B cell (primary cell): ENCODE measurements around the gene LAMA4. TPM values are rescaled to one million over a fixed set of nuclear protein-coding genes. Genes with fewer than 3 reads are reported as not detected.

Experiments
- ATAC-seq: fragments of 200-7000 bp; cut with Tn5 transposase; one replicate; pipeline ENCODE4 v1.10.0; 2021; ENCODE audit warnings: low read depth, mild to moderate bottlenecking, moderate number of reproducible peaks, moderate library complexity
- CTCF ChIA-PET: fragments of 350-600 bp; sonication (Branson Sonifier 250); formaldehyde crosslinking; loops from one replicate; lab custom pipeline; 2021; ENCODE audit warnings: antibody characterized with exemption, inconsistent platforms; lab: Charles Lee
- POLR2A ChIA-PET: fragments of 350-600 bp; sonication (Branson Sonifier 250); formaldehyde crosslinking; loops from one replicate; lab custom pipeline; 2021; ENCODE audit warnings: antibody characterized with exemption; lab: Charles Lee
- DNase-seq: peaks from one replicate; pipeline ENCODE4 v3.0.0; 2013
- H2AFZ ChIP-seq: 2 replicates; pipeline ENCODE4 v1.6.1; 2012; ENCODE audit warnings: mild to moderate bottlenecking, low read depth, low read length; ENCODE audit not compliant: insufficient read depth, poor library complexity, severe bottlenecking
- H3K27ac ChIP-seq, 2 donors: 1 replicate in 1 of 2; 2 replicates in 1 of 2; pipeline ENCODE4 v1.5.1; 2012 to 2013; ENCODE audit warnings: low read length in 2 of 2, mild to moderate bottlenecking in 2 of 2, moderate library complexity in 1 of 2
- H3K27me3 ChIP-seq, 4 experiments: fragments of 200-600 bp in 1 of 4; sonication (generic) in 1 of 4; replicated peaks in 1 of 4; 1 replicate in 2 of 4; 2 replicates in 2 of 4; pipeline versions ENCODE4 v1.6.1 to v1.7.0; 2013 to 2016; ENCODE audit warnings: low read length in 3 of 4, mild to moderate bottlenecking in 2 of 4, mixed read lengths in 1 of 4, moderate library complexity in 1 of 4; ENCODE audit not compliant: insufficient read depth in 4 of 4, control insufficient read depth in 3 of 4; ENCODE audit errors: control extremely low read depth in 1 of 4
- H3K36me3 ChIP-seq, 2 experiments: replicated peaks in 1 of 2; 1 replicate in 1 of 2; 2 replicates in 1 of 2; pipeline versions ENCODE4 v1.6.1 to v1.7.1; 2013; ENCODE audit warnings: low read length in 1 of 2; ENCODE audit not compliant: insufficient read depth in 2 of 2, control insufficient read depth in 1 of 2; ENCODE audit errors: control extremely low read depth in 1 of 2, extremely low read depth in 1 of 2
- H3K4me1 ChIP-seq, 2 donors: fragments of 200-600 bp in 1 of 2; sonication (generic) in 1 of 2; 1 replicate in 1 of 2; 2 replicates in 1 of 2; pipeline versions ENCODE4 v1.5.1 to v1.6.1; 2013 to 2017; ENCODE audit warnings: low read length in 2 of 2; ENCODE audit not compliant: control insufficient read depth in 2 of 2, insufficient read depth in 2 of 2
- H3K4me2 ChIP-seq: replicated peaks from 2 replicates; pipeline ENCODE3; 2012; ENCODE audit warnings: mild to moderate bottlenecking, low read depth, low read length; ENCODE audit not compliant: poor library complexity, severe bottlenecking
- H3K4me3 ChIP-seq, 5 experiments: fragments of 200-600 bp in 1 of 5; sonication (generic) in 1 of 5; 1 replicate in 3 of 5; 2 replicates in 2 of 5; pipeline versions ENCODE4 v1.5.1 to v1.7.0; 2011 to 2016; ENCODE audit warnings: low read length in 4 of 5, mild to moderate bottlenecking in 4 of 5, low read depth in 2 of 5, control low read depth in 1 of 5, moderate library complexity in 1 of 5; ENCODE audit not compliant: insufficient read depth in 1 of 5; ENCODE audit errors: control extremely low read depth in 1 of 5, extremely low read depth in 1 of 5
- H3K79me2 ChIP-seq: fragments of 200-600 bp; sonication (generic); one replicate; pipeline ENCODE4 v1.6.0; 2016; ENCODE audit warnings: low read length; ENCODE audit not compliant: control insufficient read depth, insufficient read depth
- H3K9ac ChIP-seq: fragments of 200-600 bp; sonication (generic); 2 replicates; pipeline ENCODE4 v1.6.1; 2017; ENCODE audit warnings: mild to moderate bottlenecking, low read length, moderate library complexity
- H3K9me3 ChIP-seq, 3 donors: one replicate each; pipeline versions ENCODE4 v1.6.1 to v1.7.1; 2013; ENCODE audit warnings: low read length in 2 of 3; ENCODE audit not compliant: control insufficient read depth in 2 of 3, insufficient read depth in 1 of 3; ENCODE audit errors: control extremely low read depth in 1 of 3
- H4K20me1 ChIP-seq: 2 replicates; pipeline ENCODE4 v1.6.0; 2012; ENCODE audit warnings: mild to moderate bottlenecking, low read length; ENCODE audit not compliant: insufficient read depth, control insufficient read depth, poor library complexity, severe bottlenecking
- H3K27ac Mint-ChIP-seq: one replicate; pipeline ENCODE4 v1.8.0; 2021; ENCODE audit warnings: mixed read lengths
- H3K27me3 Mint-ChIP-seq: one replicate; pipeline ENCODE4 v1.8.0; 2021; ENCODE audit warnings: mixed read lengths
- H3K4me1 Mint-ChIP-seq: one replicate; pipeline ENCODE4 v1.8.0; 2021; ENCODE audit warnings: mixed read lengths
- H3K4me3 Mint-ChIP-seq: one replicate; pipeline ENCODE4 v1.8.0; 2021; ENCODE audit warnings: mixed read lengths
- H3K9me3 Mint-ChIP-seq: one replicate; pipeline ENCODE4 v1.8.0; 2022; ENCODE audit warnings: mixed read lengths; ENCODE audit not compliant: insufficient read depth
- CTCF ChIP-seq: fragments of 200-600 bp; IDR thresholded peaks from one replicate; pipeline ENCODE4 v1.8.0; 2022; ENCODE audit warnings: antibody characterized with exemption, mild to moderate bottlenecking
- EZH2 ChIP-seq: IDR thresholded peaks from 2 replicates; pipeline ENCODE4 v1.6.1; 2012; ENCODE audit warnings: borderline replicate concordance, low read depth, mild to moderate bottlenecking, moderate library complexity, low read length; ENCODE audit not compliant: insufficient read depth, poor library complexity, severe bottlenecking
- WGBS: methylation state at CpG from one replicate; pipeline ENCODE4 v1.1.5; 2013; ENCODE audit warnings: missing lambda C conversion rate; ENCODE audit not compliant: insufficient coverage; 5-methylcytosine and 5-hydroxymethylcytosine counted together
- intact Hi-C: fragments of 100-400 bp; cut with micrococcal nuclease; formaldehyde crosslinking; loops from one replicate; pipeline ENCODE4 v1.10.0; 2022
- polyA plus RNA-seq: library from polyadenylated mRNA; depleted of rRNA; stranded (reverse); fragments of >200 nt; gene quantifications from 2 replicates; pipeline ENCODE4 v1.2.3, GENCODE V29; 2012
- total RNA-seq, 2 donors: library from RNA; stranded (reverse); fragments of 120-200 nt in 1 of 2; gene quantifications; 1 replicate in 1 of 2; 2 replicates in 1 of 2; pipeline versions ENCODE4 v1.2.3 to v1.2.4, GENCODE V29; 2013 to 2022

LAMA4 gene
- total and polyA plus RNA-seq, 2 donors (not counting 1 experiment from before 2014, with no cell fraction given): not detected

GRCh38 chr6:112081569-112081968, 172.8 kb downstream of the LAMA4 start:
- no peak for DNase-seq
- POLR2A ChIA-PET: no interaction called here
- CTCF ChIA-PET: no interaction called here

GRCh38 chr6:112066606-112067005, 187.8 kb downstream of the LAMA4 start:
- peaks cover 0 to 4% of the 10 kb centered on the region in 2 experiments for H3K36me3 ChIP-seq
- no peaks in the 10 kb centered on the region for H3K9me3 ChIP-seq
- H3K4me1 ChIP-seq: no peaks in the 10 kb centered on the region
- ChIA-PET POLR2A (no interaction called here), CTCF (interaction anchor here (0.5 kb wide), 1 partner anchor 487 kb away, joined by 3 read pairs; no protein-coding TSS in a partner anchor)
- no peak for DNase-seq
- no peak overlapping the region for H3K4me3 Mint-ChIP-seq
- H4K20me1 ChIP-seq: no peaks in the 10 kb centered on the region
- WGBS: 81% methylated on average over 2 of the region's 3 CpGs
- no peak overlapping the region for H3K4me3 ChIP-seq
- TF ChIP-seq EZH2: no peak
- no peak for TF ChIP-seq CTCF
- H3K4me2 ChIP-seq: no peak overlapping the region
- H3K79me2 ChIP-seq: no peaks in the 10 kb centered on the region
- intact Hi-C loops: no loop called here
- no peaks in the 10 kb centered on the region for H3K4me1 Mint-ChIP-seq
- H3K27me3 Mint-ChIP-seq: no peaks in the 10 kb centered on the region
- H2AFZ ChIP-seq: no peak overlapping the region
- no peak for ATAC-seq
- H3K27ac ChIP-seq: no peak overlapping the region
- H3K27me3 ChIP-seq: no peaks in the 10 kb centered on the region
- no peaks in the 10 kb centered on the region for H3K9me3 Mint-ChIP-seq
- H3K9ac ChIP-seq: no peak overlapping the region
- H3K27ac Mint-ChIP-seq: no peak overlapping the region

More at GRCh38 chr6:112081569-112081968, 172.8 kb downstream of the LAMA4 start:
- no peaks in the 10 kb centered on the region for H3K79me2 ChIP-seq
- TF ChIP-seq EZH2: no peak
- no peak for TF ChIP-seq CTCF
- peaks cover 5 to 22% of the 10 kb centered on the region in 2 experiments for H3K36me3 ChIP-seq
- H3K4me2 ChIP-seq: no peak overlapping the region
- H3K4me1 Mint-ChIP-seq: no peaks in the 10 kb centered on the region
- WGBS: no CpG with 5 or more reads among the region's 4 CpGs
- no peak overlapping the region for H3K4me3 ChIP-seq
- H3K27ac Mint-ChIP-seq: no peak overlapping the region
- H3K27me3 Mint-ChIP-seq: no peaks in the 10 kb centered on the region
- no peaks in the 10 kb centered on the region for H3K27me3 ChIP-seq
- peaks cover 2% of the 10 kb centered on the region in 2 donors for H3K4me1 ChIP-seq
- intact Hi-C loops: no loop called here
- H3K9me3 Mint-ChIP-seq: no peaks in the 10 kb centered on the region
- no peaks in the 10 kb centered on the region for H3K9me3 ChIP-seq
- no peak overlapping the region for H2AFZ ChIP-seq
- H4K20me1 ChIP-seq: no peaks in the 10 kb centered on the region
- H3K4me3 Mint-ChIP-seq: no peak overlapping the region
- ATAC-seq: no peak
- H3K27ac ChIP-seq: no peak overlapping the region
- no peak overlapping the region for H3K9ac ChIP-seq
